SU-DHL-6 (cell line): ENCODE data around the gene ZNF3.
"Not testable (repeated sequence)": the region's sequence is repeated elsewhere in the genome, so short reads cannot be mapped to it uniquely, and the experiment has no call there.

Source experiments
- EZH2phosphoT487 ChIP-seq: fragments of 200-600 bp; sonication (generic), shearing (Covaris generic); conservative IDR thresholded peaks from 2 replicates; pipeline ENCODE4 v1.6.1; 2018; ENCODE audit warnings: mild to moderate bottlenecking, antibody characterized with exemption, low read length, moderate library complexity, mixed read lengths
- TF ChIP-seq, protein P1 (sequence below): fragments of 200-600 bp; sonication (generic); IDR thresholded peaks from one replicate; pipeline ENCODE4 v1.5.1; 2017; ENCODE audit warnings: antibody characterized with exemption, mild to moderate bottlenecking, low read length, moderate library complexity; ENCODE audit not compliant: insufficient read depth, poor library complexity, severe bottlenecking

GRCh38 chr7:100130220-100130607 lies 48.7 kb upstream of the ZNF3 start:
- TF ChIP-seq, protein P1, sequence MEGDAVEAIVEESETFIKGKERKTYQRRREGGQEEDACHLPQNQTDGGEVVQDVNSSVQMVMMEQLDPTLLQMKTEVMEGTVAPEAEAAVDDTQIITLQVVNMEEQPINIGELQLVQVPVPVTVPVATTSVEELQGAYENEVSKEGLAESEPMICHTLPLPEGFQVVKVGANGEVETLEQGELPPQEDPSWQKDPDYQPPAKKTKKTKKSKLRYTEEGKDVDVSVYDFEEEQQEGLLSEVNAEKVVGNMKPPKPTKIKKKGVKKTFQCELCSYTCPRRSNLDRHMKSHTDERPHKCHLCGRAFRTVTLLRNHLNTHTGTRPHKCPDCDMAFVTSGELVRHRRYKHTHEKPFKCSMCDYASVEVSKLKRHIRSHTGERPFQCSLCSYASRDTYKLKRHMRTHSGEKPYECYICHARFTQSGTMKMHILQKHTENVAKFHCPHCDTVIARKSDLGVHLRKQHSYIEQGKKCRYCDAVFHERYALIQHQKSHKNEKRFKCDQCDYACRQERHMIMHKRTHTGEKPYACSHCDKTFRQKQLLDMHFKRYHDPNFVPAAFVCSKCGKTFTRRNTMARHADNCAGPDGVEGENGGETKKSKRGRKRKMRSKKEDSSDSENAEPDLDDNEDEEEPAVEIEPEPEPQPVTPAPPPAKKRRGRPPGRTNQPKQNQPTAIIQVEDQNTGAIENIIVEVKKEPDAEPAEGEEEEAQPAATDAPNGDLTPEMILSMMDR = not testable (repeated sequence)
- not testable (repeated sequence) for TF ChIP-seq EZH2phosphoT487
